Nephron progenitor cell (in vitro differentiated cells): ENCODE results near the gene CEP20.

Experiments used
- DNase-seq: peaks from one replicate; pipeline ENCODE4 v3.0.0; 2021
- H3K27ac Mint-ChIP-seq: 2 replicates; pipeline ENCODE4 v1.8.0; 2021; ENCODE audit warnings: mild to moderate bottlenecking, moderate library complexity, mixed read lengths
- H3K27me3 Mint-ChIP-seq: 2 replicates; pipeline ENCODE4 v1.8.0; 2021; ENCODE audit warnings: mild to moderate bottlenecking, low read depth, mixed read lengths; ENCODE audit not compliant: poor library complexity
- H3K36me3 Mint-ChIP-seq: 2 replicates; pipeline ENCODE4 v1.8.0; 2021; ENCODE audit warnings: low read depth, mixed read lengths
- H3K4me1 Mint-ChIP-seq: 2 replicates; pipeline ENCODE4 v1.8.0; 2021; ENCODE audit warnings: mixed read lengths
- H3K4me3 Mint-ChIP-seq: 2 replicates; pipeline ENCODE4 v1.8.0; 2021; ENCODE audit warnings: mild to moderate bottlenecking, moderate library complexity, mixed read lengths
- H3K9me3 Mint-ChIP-seq: 2 replicates; pipeline ENCODE4 v1.8.0; 2021; ENCODE audit warnings: mild to moderate bottlenecking, moderate library complexity, mixed read lengths
- CTCF ChIP-seq: fragments of 200-600 bp; sonication (generic); IDR thresholded peaks from 2 replicates; pipeline ENCODE4 v1.5.0; 2021; ENCODE audit warnings: antibody characterized with exemption

The CEP20 gene

GRCh38 chr16:15836074-15836473 is 52.3 kb downstream of the CEP20 start:
- TF ChIP-seq CTCF = no peak
- no peaks in the 10 kb centered on the region for H3K9me3 Mint-ChIP-seq
- no peak overlapping the region for H3K4me3 Mint-ChIP-seq
- no peak for DNase-seq
- no peak overlapping the region for H3K27ac Mint-ChIP-seq
- H3K4me1 Mint-ChIP-seq = peaks cover 4% of the 10 kb centered on the region
- no peaks in the 10 kb centered on the region for H3K36me3 Mint-ChIP-seq
- H3K27me3 Mint-ChIP-seq = peaks cover 13% of the 10 kb centered on the region

- DNase-seq = no peak
- Mint-ChIP-seq H3K4me1 (peaks cover 4% of the 10 kb centered on the region), H3K27me3 (peaks cover 13% of the 10 kb centered on the region), H3K9me3 (no peaks in the 10 kb centered on the region), H3K4me3 (no peak overlapping the region), H3K27ac (no peak overlapping the region), H3K36me3 (no peaks in the 10 kb centered on the region)
- TF ChIP-seq CTCF = no peak
Measured at GRCh38 chr16:15835136-15835878, 53.1 kb downstream of the CEP20 start.

- no peaks in the 10 kb centered on the region for H3K9me3 Mint-ChIP-seq
- TF ChIP-seq CTCF = no peak
- H3K4me3 Mint-ChIP-seq = no peak overlapping the region
- H3K36me3 Mint-ChIP-seq = no peaks in the 10 kb centered on the region
- no peak for DNase-seq
- H3K4me1 Mint-ChIP-seq = peaks cover 4% of the 10 kb centered on the region
- no peak overlapping the region for H3K27ac Mint-ChIP-seq
- peaks cover 10% of the 10 kb centered on the region for H3K27me3 Mint-ChIP-seq
Measured at GRCh38 chr16:15834502-15834901, 53.9 kb downstream of the CEP20 start.

- H3K4me3 Mint-ChIP-seq = no peak overlapping the region
- H3K36me3 Mint-ChIP-seq = no peaks in the 10 kb centered on the region
- peaks cover 9% of the 10 kb centered on the region for H3K27me3 Mint-ChIP-seq
- no peak for DNase-seq
- no peak for TF ChIP-seq CTCF
- no peaks in the 10 kb centered on the region for H3K9me3 Mint-ChIP-seq
- H3K27ac Mint-ChIP-seq = no peak overlapping the region
- peaks cover 8% of the 10 kb centered on the region for H3K4me1 Mint-ChIP-seq
Measured at GRCh38 chr16:15833541-15833940, 54.9 kb downstream of the CEP20 start.

- no peaks in the 10 kb centered on the region for H3K9me3 Mint-ChIP-seq
- H3K4me1 Mint-ChIP-seq = peaks cover 8% of the 10 kb centered on the region
- no peaks in the 10 kb centered on the region for H3K36me3 Mint-ChIP-seq
- peak overlapping the region; percentile 62 for H3K27ac Mint-ChIP-seq
- no peak for DNase-seq
- TF ChIP-seq CTCF = no peak
- no peak overlapping the region for H3K4me3 Mint-ChIP-seq
- H3K27me3 Mint-ChIP-seq = peaks cover 7% of the 10 kb centered on the region
Measured at GRCh38 chr16:15832241-15832640, 56.2 kb downstream of the CEP20 start.

GRCh38 chr16:15830832-15831451 is 57.5 kb downstream of the CEP20 start:
- H3K36me3 Mint-ChIP-seq = no peaks in the 10 kb centered on the region
- H3K4me1 Mint-ChIP-seq = peaks cover 9% of the 10 kb centered on the region
- H3K27ac Mint-ChIP-seq = no peak overlapping the region
- TF ChIP-seq CTCF = no peak
- no peaks in the 10 kb centered on the region for H3K9me3 Mint-ChIP-seq
- H3K27me3 Mint-ChIP-seq = peaks cover 8% of the 10 kb centered on the region
- DNase-seq = no peak
- H3K4me3 Mint-ChIP-seq = no peak overlapping the region
